HepG2 (cell line): ENCODE results near the gene BABAM2. TPM values are rescaled to one million over a fixed set of nuclear protein-coding genes. Genes with fewer than 3 reads are reported as not detected.

Experiments used
- ARNT2 ChIP-seq: sonication (generic); formaldehyde crosslinking; IDR thresholded peaks from 2 replicates; pipeline ENCODE4 v1.8.0; 2022; ENCODE audit warnings: mild to moderate bottlenecking, low read depth, missing genetic modification reagents, moderate library complexity
- SIN3B ChIP-seq: fragments of 150-350 bp; IDR thresholded peaks from 2 replicates; pipeline ENCODE4 v1.6.1; 2014; ENCODE audit warnings: low read length
- ZNF263 ChIP-seq: sonication (generic); formaldehyde crosslinking; IDR thresholded peaks from 2 replicates; pipeline ENCODE4 v1.4.0; 2020; ENCODE audit warnings: missing genetic modification reagents
- ZNF34 ChIP-seq: sonication (generic); formaldehyde crosslinking; IDR thresholded peaks from 2 replicates; pipeline ENCODE4 v1.4.0; 2020; ENCODE audit warnings: mild to moderate bottlenecking, missing genetic modification reagents, borderline replicate concordance
- ZNF644 ChIP-seq: IDR thresholded peaks from 2 replicates; pipeline ENCODE4 v1.6.1; 2016; ENCODE audit warnings: low read depth
- ZNF703 ChIP-seq: sonication (generic); formaldehyde crosslinking; IDR thresholded peaks from 2 replicates; pipeline ENCODE4 v1.5.1; 2020; ENCODE audit warnings: missing genetic modification reagents, mild to moderate bottlenecking, moderate library complexity, borderline replicate concordance
- ZNF879 ChIP-seq: sonication (generic); formaldehyde crosslinking; IDR thresholded peaks from 2 replicates; pipeline ENCODE4 v1.8.1; 2023; ENCODE audit warnings: missing genetic modification reagents
- polyA plus RNA-seq, 8 experiments: library from polyadenylated mRNA; depleted of rRNA in 3 of 8; stranded (reverse) in 7 of 8; unstranded in 1 of 8; fragments of >200 nt; fragmentation: Illumina TruSeq in 4 of 8; extraction: Trizol in 4 of 8; gene quantifications; 2 replicates each; pipeline versions ENCODE4 v1.2.1 to v1.2.3, GENCODE V29; 2011 to 2016; ENCODE audit warnings: low read depth in 4 of 8, missing spikeins in 1 of 8, mixed read lengths in 1 of 8; ENCODE audit not compliant: insufficient read depth in 1 of 8
- total RNA-seq, 5 experiments: library from RNA; depleted of rRNA; stranded (reverse); fragments of >200 nt; fragmentation: Illumina TruSeq; extraction: Trizol; gene quantifications; 2 replicates each; pipeline ENCODE4 v1.2.3, GENCODE V29; 2016; ENCODE audit warnings: low read depth in 1 of 5
- TF ChIP-seq, protein P1 (sequence below): sonication (generic); formaldehyde crosslinking; IDR thresholded peaks from 2 replicates; pipeline ENCODE4 v1.4.0; 2020; ENCODE audit warnings: missing genetic modification reagents, low read depth, mild to moderate bottlenecking, borderline replicate concordance
- TF ChIP-seq, protein P2 (sequence below), 2 experiments: sonication (generic) in 1 of 2; formaldehyde crosslinking in 1 of 2; IDR thresholded peaks; 2 replicates each; pipeline versions ENCODE4 v1.5.1 to v1.6.1; 2011 to 2020; ENCODE audit warnings: borderline replicate concordance in 1 of 2, low read depth in 1 of 2, low read length in 1 of 2, mild to moderate bottlenecking in 1 of 2, missing genetic modification reagents in 1 of 2, moderate library complexity in 1 of 2
- TF ChIP-seq, protein P3 (sequence below): sonication (generic); formaldehyde crosslinking; IDR thresholded peaks from 2 replicates; pipeline ENCODE4 v1.4.0; 2020; ENCODE audit warnings: mild to moderate bottlenecking, missing genetic modification reagents

Gene BABAM2
- total and polyA plus RNA-seq, 2 of the 13 experiments (the other 11 are each of a cell fraction or from before 2014, with no cell fraction given) = 24.9 to 28.0 TPM

DNA sequence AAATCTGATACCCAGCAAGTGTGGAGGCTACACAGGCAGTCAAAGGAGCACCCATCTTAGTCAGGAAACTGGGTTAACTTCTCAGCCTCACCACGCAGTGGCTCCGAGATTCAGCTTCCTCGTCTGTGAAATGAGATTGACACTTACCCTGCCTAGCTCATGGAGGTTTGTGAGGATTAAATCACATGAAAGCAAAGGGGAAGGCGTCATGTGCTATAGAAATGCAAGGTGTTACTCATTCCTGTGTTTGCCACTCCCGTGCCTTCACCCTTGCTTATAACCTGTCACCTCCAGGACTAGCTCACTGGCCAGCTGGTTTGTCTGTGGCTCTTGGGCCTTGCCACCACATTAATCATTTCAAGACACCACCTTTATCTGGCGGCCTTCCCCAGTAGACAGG, 383.2 kb downstream of the BABAM2 start (continued):
- no peak for TF ChIP-seq ZNF703 (CRISPR knock-in tag)
- TF ChIP-seq, protein P1, sequence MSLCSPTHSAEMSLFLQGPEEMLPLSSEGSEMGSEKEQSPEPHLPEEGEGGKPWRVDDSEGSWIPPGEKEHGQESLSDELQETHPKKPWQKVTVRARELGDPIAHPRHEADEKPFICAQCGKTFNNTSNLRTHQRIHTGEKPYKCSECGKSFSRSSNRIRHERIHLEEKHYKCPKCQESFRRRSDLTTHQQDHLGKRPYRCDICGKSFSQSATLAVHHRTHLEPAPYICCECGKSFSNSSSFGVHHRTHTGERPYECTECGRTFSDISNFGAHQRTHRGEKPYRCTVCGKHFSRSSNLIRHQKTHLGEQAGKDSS (CRISPR knock-in tag) = no peak
- TF ChIP-seq ZNF34 = no peak
- no peak for TF ChIP-seq SIN3B
- TF ChIP-seq ZNF263 (CRISPR knock-in tag) = no peak
- TF ChIP-seq, protein P2, sequence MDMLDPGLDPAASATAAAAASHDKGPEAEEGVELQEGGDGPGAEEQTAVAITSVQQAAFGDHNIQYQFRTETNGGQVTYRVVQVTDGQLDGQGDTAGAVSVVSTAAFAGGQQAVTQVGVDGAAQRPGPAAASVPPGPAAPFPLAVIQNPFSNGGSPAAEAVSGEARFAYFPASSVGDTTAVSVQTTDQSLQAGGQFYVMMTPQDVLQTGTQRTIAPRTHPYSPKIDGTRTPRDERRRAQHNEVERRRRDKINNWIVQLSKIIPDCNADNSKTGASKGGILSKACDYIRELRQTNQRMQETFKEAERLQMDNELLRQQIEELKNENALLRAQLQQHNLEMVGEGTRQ (IDR thresholded peaks at IDR 0.05; ENCODE audit: low read depth, low read length) = no peak
- TF ChIP-seq, protein P2 (CRISPR knock-in tag; IDR thresholded peaks at IDR 0.05; ENCODE audit: borderline replicate concordance) = no peak
- TF ChIP-seq ZNF644 (CRISPR knock-in tag) = no peak
- TF ChIP-seq, protein P3, sequence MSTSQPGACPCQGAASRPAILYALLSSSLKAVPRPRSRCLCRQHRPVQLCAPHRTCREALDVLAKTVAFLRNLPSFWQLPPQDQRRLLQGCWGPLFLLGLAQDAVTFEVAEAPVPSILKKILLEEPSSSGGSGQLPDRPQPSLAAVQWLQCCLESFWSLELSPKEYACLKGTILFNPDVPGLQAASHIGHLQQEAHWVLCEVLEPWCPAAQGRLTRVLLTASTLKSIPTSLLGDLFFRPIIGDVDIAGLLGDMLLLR (CRISPR knock-in tag) = no peak
- no peak for TF ChIP-seq ZNF879 (CRISPR knock-in tag)
- no peak for TF ChIP-seq ARNT2
- TF ChIP-seq, all 625 proteins: peak for 0
